GM12801 (cell line): ENCODE results near the gene CCN2.

ENCODE experiments used
- TF ChIP-seq, protein P1 (sequence below): IDR thresholded peaks from one replicate; pipeline ENCODE4 v1.5.1; 2011; ENCODE audit warnings: control low read depth; ENCODE audit not compliant: insufficient read length; ENCODE audit errors: extremely low read depth

Gene CCN2

DNA sequence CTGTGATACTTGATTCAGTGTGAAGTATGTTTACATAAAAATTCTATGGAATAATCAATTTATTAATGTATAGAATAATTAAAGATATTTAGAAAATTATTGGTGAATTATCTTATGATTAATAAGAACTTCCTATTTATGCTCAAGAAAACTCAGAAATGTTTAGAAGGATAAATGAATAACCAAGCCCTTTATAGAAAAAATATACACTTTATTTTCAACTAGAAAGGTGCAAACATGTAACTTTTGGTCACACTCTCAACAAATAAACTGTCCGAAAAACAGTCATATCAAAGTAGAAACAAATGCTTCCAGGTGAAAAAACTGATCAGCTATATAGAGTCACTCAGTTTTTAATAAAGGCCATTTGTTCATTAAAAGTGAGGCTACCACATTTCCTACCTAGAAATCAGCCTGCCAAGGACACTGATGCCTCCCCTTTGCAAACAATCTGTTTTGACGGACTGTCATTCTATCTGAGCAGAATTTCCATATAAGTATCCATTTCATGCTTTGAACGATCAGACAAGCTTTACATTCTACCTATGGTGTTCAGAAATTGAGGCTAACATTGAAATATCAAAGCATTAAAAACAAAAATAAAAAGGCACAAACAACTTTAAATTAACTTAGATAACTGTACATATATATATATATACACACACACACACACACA lies 3.0 kb downstream of the CCN2 start:
- TF ChIP-seq, protein P1, sequence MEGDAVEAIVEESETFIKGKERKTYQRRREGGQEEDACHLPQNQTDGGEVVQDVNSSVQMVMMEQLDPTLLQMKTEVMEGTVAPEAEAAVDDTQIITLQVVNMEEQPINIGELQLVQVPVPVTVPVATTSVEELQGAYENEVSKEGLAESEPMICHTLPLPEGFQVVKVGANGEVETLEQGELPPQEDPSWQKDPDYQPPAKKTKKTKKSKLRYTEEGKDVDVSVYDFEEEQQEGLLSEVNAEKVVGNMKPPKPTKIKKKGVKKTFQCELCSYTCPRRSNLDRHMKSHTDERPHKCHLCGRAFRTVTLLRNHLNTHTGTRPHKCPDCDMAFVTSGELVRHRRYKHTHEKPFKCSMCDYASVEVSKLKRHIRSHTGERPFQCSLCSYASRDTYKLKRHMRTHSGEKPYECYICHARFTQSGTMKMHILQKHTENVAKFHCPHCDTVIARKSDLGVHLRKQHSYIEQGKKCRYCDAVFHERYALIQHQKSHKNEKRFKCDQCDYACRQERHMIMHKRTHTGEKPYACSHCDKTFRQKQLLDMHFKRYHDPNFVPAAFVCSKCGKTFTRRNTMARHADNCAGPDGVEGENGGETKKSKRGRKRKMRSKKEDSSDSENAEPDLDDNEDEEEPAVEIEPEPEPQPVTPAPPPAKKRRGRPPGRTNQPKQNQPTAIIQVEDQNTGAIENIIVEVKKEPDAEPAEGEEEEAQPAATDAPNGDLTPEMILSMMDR = no peak

DNA sequence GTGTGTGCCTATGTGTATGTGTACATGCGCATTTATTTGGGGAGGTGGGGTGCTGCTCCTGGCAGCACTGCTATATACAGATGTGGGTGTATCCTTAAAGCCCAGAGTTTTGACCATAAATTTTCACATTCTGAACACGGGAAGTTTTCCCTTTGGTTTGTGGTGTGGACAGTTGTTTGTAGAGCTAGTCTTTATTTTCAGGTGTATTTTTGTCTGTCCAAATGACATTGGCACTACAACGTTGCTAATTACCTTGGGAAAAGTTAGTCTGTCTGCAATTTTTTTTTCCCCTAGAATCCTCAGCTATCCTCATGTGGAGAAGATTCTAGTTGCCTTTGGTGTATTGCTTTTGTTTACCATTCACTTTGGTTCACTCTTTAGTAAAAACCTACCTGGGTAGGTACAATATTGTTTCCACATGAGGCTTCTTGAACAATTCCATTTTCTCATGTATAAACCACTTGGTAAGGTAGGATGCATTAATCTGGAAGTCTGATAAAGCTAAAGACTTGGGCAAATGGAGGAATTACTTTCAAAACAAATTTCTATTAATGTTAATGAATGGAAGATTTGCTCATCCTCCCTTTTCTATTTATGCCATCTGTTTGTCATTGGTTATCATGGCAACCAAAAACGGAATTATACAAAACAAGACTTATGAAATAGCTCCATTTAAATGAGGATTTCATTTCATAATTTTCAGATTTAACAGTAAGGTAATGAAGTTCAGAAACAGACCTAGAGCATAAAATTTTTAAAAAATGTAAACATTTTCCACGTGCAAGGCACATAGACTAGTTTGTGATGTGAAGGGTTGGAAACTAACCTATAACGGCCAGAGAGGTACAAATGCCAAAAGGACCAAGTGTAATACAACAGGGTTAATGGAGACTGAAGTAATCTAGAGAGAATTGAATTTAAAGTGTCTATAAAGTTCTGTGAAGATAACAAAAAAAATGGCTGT lies 3.9 kb downstream of the CCN2 start:
- TF ChIP-seq, protein P1 = no peak

- TF ChIP-seq, protein P1 = no peak
Observed at GRCh38 chr6:131946404-131946991, 4.7 kb downstream of the CCN2 start.

GRCh38 chr6:131945971-131946370 lies 5.2 kb downstream of the CCN2 start:
- TF ChIP-seq, protein P1 = no peak

DNA sequence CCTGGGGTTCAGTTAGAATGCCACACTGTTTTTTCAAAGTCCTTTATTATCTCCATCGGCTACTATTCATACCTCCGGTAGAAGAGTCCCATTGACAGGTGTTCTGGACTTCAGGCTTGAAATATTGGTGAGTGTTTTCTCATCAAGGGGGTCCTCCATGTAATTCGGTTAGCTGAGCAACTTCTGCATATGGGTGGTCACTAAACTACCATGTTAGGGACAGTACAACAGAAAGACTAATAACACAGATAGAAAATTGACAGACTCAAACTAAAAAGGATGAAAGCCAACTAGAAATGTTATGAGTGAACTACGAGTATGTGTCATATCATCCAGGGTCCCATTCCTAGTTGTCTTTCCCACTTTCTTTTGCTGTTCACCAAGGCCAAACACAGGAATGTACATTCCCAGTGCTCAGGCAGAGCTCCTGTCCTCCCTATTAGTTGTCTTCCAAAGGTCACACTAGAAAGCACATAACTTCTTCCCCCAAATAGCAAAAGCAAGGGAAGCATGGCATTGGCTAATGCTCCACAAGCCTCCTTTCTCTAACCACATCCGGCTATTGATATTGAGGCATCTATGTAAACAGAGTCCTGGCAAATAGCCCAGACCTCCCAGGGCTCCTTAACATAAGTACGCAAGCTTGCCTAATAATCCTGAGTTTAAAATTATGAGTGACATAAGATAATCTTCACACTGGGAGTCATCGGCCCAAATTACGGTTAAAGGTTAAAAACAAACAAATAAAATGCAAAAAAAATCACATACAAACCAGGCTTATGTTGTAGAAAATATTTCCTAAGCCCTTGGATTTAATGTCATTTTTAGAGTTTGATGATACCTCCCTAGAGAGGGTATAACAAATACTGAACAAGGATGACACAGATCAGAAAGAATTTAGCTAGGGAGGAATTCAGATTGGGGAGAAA lies 13.2 kb downstream of the CCN2 start:
- TF ChIP-seq, protein P1 = no peak

DNA sequence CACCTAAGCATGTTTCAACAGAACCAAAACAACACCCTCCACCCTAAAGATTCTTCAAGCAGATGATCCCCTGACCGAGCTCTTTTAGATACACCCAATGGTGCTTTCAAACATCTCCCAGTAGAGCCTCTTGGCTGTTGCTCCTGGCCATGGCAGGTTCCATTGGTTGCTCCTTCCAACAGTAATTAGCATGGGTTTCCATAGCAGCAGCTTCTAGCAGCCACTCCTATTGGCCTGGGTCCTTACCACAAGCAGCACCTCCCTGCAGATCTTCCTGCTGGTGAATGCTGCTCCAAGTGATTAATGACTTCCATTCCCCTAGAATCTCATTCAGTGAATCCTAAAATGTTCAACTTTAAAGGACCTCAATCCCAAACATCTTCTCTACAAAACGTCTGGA lies 13.9 kb downstream of the CCN2 start:
- TF ChIP-seq, protein P1 = no peak
